Left ventricle myocardium inferior (tissue), 1 donor: ENCODE measurements around the gene EIF5AL1. TPM values are rescaled to one million over a fixed set of nuclear protein-coding genes. Genes with fewer than 3 reads are reported as not detected.

ENCODE experiments used
- DNase-seq: peaks from one replicate; pipeline ENCODE4 v3.0.0-alpha.2; 2020
- H3K27ac ChIP-seq: fragments of 200-600 bp; replicated peaks from 2 replicates; pipeline ENCODE4 v1.8.0; 2021
- H3K27me3 ChIP-seq: fragments of 200-600 bp; 2 replicates; pipeline ENCODE4 v1.8.0; 2021; ENCODE audit warnings: low read depth
- H3K36me3 ChIP-seq: fragments of 200-600 bp; 2 replicates; pipeline ENCODE4 v1.8.0; 2021
- H3K4me1 ChIP-seq: fragments of 200-600 bp; 2 replicates; pipeline ENCODE4 v1.8.0; 2021
- H3K4me3 ChIP-seq: fragments of 200-600 bp; 2 replicates; pipeline ENCODE4 v1.8.0; 2021; ENCODE audit warnings: mild to moderate bottlenecking, moderate library complexity
- H3K9me3 ChIP-seq: fragments of 200-600 bp; replicated peaks from 2 replicates; pipeline ENCODE4 v1.8.0; 2021
- intact Hi-C: fragments of 100-400 bp; cut with micrococcal nuclease; formaldehyde crosslinking; loops from one replicate; pipeline ENCODE4 v1.11.0; 2022
- total RNA-seq: library from RNA; stranded (reverse); fragmentation: NEBNext Ultra II Directional; extraction: Animal tissue kit (Norgen Biotek cat#: 25700); gene quantifications from one replicate; pipeline ENCODE4 v1.2.1, GENCODE V29; 2021
- TF ChIP-seq, protein P1 (sequence below): fragments of 200-600 bp; IDR thresholded peaks from 2 replicates; pipeline ENCODE4 v1.8.0; 2021; ENCODE audit warnings: antibody characterized with exemption, mild to moderate bottlenecking, borderline replicate concordance
- donor health status: DM: no; HTN: yes; CAD: no; lungs with severe emphysema.

EIF5AL1 gene
- total RNA-seq, 1 donor from 2014 or later, result 0.05 TPM

DNA sequence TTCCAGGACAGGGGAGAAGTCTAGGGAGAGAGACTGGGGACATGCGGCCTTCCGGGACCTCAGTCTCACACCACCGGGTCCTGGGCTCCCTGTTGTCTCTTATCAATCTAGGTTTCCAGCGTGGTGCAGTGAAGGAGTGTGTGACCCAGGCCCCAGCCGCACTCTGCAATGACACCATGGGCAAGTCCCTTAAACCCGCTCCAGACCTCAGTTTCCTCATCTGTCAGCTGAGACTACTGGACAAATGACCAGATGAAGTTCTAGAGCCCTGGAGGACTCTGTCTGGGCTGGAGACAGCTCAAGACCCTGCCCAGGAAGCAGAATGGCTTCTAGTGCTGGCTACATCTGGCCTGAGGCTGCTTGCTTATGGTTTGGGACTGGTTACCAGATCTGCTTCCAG, 20.1 kb upstream of the EIF5AL1 start:
- TF ChIP-seq, protein P1, sequence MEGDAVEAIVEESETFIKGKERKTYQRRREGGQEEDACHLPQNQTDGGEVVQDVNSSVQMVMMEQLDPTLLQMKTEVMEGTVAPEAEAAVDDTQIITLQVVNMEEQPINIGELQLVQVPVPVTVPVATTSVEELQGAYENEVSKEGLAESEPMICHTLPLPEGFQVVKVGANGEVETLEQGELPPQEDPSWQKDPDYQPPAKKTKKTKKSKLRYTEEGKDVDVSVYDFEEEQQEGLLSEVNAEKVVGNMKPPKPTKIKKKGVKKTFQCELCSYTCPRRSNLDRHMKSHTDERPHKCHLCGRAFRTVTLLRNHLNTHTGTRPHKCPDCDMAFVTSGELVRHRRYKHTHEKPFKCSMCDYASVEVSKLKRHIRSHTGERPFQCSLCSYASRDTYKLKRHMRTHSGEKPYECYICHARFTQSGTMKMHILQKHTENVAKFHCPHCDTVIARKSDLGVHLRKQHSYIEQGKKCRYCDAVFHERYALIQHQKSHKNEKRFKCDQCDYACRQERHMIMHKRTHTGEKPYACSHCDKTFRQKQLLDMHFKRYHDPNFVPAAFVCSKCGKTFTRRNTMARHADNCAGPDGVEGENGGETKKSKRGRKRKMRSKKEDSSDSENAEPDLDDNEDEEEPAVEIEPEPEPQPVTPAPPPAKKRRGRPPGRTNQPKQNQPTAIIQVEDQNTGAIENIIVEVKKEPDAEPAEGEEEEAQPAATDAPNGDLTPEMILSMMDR, result no peak
- no peaks in the 10 kb centered on the region for H3K36me3 ChIP-seq
- DNase-seq, result no peak
- peaks cover 15% of the 10 kb centered on the region for H3K27me3 ChIP-seq
- no peak overlapping the region for H3K4me3 ChIP-seq
- peaks cover 32% of the 10 kb centered on the region for H3K4me1 ChIP-seq
- H3K27ac ChIP-seq, result no peak overlapping the region
- no peaks in the 10 kb centered on the region for H3K9me3 ChIP-seq
- intact Hi-C loops, result no loop called here

DNA sequence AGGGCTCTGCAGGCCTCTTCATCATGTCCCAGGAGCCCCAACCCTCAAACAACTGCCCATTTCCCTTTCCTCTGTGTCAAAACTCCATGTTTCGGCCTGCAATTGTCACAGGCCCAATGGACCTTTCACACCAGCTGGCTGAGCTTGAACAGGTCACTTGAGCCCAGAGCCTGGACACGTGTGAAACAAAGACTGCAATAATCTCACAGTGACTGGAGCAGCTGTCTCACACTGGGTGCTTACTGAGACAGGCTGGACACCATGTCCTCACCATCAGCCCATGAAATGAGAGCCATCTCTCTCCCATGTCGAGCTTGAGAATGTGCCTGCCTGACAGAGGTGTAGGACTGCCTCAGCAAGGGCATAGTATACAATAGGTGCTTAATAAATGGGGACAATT, 19.5 kb upstream of the EIF5AL1 start:
- peaks cover 19% of the 10 kb centered on the region for H3K27me3 ChIP-seq
- H3K36me3 ChIP-seq, result no peaks in the 10 kb centered on the region
- DNase-seq, result no peak
- TF ChIP-seq, protein P1, result no peak
- intact Hi-C loops, result no loop called here
- H3K27ac ChIP-seq, result no peak overlapping the region
- no peak overlapping the region for H3K4me3 ChIP-seq
- H3K4me1 ChIP-seq, result peaks cover 26% of the 10 kb centered on the region
- H3K9me3 ChIP-seq, result no peaks in the 10 kb centered on the region

DNA sequence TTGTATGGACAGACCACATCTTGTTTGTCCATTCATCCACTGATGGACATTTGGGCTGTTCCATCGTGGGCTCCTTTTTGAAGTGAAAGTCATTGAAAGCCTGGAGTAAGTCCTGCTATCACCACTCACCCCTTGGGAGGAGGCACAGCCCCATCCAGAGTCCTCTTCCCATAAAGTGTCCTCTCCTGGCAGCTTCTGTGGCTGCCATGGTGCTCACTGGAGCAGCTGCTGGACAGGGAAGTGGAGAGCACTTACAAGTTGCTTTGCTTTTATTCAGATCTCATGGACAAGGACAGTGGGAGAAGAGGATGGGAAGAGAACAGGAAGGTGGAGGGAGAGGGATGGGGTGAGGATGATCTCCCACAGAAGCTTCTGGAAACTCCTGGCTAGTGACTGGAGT, 18.5 kb upstream of the EIF5AL1 start:
- no peak overlapping the region for H3K27ac ChIP-seq
- intact Hi-C loops, result no loop called here
- H3K4me3 ChIP-seq, result no peak overlapping the region
- H3K4me1 ChIP-seq, result peaks cover 18% of the 10 kb centered on the region
- TF ChIP-seq, protein P1, result no peak
- no peak for DNase-seq
- peaks cover 27% of the 10 kb centered on the region for H3K27me3 ChIP-seq
- H3K9me3 ChIP-seq, result no peaks in the 10 kb centered on the region
- no peaks in the 10 kb centered on the region for H3K36me3 ChIP-seq

DNA sequence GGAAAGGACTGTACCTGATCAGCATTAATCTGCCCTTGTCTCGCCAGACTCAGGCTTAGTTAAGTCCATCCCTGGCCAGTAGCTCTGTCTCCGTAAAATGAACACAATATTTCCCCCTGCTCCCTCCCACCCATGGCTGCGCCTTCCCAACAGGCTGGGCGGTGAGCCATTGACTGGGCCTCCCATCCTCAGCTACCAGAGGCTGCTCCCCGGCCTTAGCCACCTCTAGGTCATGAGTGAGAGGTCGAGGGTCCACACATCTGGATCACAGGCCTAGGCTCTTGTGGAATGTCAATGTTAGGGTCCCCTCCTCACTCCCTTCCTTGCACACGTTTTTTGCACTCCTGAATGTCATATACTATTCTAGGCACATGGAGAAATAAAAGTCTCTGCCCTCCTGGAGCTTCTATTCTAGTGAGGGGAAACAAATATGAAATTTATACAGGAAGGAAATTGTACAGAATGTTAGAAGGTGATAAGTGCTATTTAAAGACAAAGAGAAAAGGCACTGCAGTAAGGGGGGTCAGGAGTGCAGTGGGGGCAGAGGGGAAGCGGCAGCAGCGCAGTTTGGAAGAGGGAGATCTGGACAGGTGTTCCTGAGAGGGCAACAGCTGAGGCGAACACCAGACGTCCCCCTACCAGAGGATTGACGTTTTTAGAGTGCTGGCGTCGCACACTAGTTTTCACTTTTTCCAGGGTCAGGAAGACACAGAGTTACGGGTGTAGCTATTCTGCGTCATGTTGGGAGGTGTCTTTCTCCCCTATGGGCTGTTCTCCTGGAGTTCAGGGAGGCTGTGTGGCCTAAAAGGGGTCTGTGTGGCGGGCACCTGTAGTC, 17.2 kb upstream of the EIF5AL1 start:
- no peaks in the 10 kb centered on the region for H3K36me3 ChIP-seq
- H3K4me3 ChIP-seq, result no peak overlapping the region
- no peak for DNase-seq
- H3K27ac ChIP-seq, result no peak overlapping the region
- peaks cover 36% of the 10 kb centered on the region for H3K27me3 ChIP-seq
- H3K4me1 ChIP-seq, result peaks cover 16% of the 10 kb centered on the region
- TF ChIP-seq, protein P1, result no peak
- intact Hi-C loops, result no loop called here
- no peaks in the 10 kb centered on the region for H3K9me3 ChIP-seq

DNA sequence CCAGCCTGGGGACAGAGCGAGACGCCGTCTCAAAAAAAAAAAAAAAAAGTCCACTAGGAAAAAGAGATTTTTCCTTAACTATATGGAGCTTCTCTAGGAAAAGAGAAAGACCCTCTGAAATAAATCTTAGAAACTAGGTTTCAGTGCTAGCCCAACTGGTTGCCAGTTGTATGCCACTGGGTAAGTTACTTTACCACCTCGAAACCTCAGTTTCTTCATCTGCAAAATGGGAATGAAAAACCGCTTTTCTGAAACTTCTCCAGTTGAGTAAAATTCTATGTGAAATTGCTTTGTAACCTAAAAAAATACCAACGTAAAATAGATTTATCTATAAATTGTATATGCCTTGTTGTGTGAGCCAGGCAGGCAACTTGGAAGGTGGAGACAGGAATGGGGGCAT, 16.5 kb upstream of the EIF5AL1 start:
- intact Hi-C loops, result no loop called here
- H3K27me3 ChIP-seq, result peaks cover 36% of the 10 kb centered on the region
- TF ChIP-seq, protein P1, result no peak
- no peaks in the 10 kb centered on the region for H3K36me3 ChIP-seq
- no peaks in the 10 kb centered on the region for H3K9me3 ChIP-seq
- DNase-seq, result no peak
- peaks cover 8% of the 10 kb centered on the region for H3K4me1 ChIP-seq
- H3K27ac ChIP-seq, result no peak overlapping the region
- H3K4me3 ChIP-seq, result no peak overlapping the region
